Effector memory CD4-positive, alpha-beta T cell (primary cell): ENCODE results near the gene PIN4.

Source experiments
- DNase-seq, 3 donors: peaks; one replicate each; pipeline ENCODE4 v3.0.0-alpha.2; 2020
- H3K27ac ChIP-seq: 2 replicates; pipeline ENCODE4 v1.7.0; 2013; ENCODE audit warnings: mild to moderate bottlenecking, low read length, moderate library complexity; ENCODE audit not compliant: insufficient read depth, poor library complexity, severe bottlenecking
- H3K27me3 ChIP-seq: replicated peaks from 2 replicates; pipeline ENCODE4 v1.7.0; 2013; ENCODE audit warnings: mild to moderate bottlenecking, low read length; ENCODE audit not compliant: insufficient read depth, control insufficient read depth, poor library complexity, severe bottlenecking
- H3K36me3 ChIP-seq: 2 replicates; pipeline ENCODE4 v1.7.0; 2013; ENCODE audit warnings: mild to moderate bottlenecking, low read length, moderate library complexity; ENCODE audit not compliant: control insufficient read depth, insufficient read depth
- H3K4me1 ChIP-seq: 2 replicates; pipeline ENCODE4 v1.7.0; 2013; ENCODE audit warnings: low read length, mild to moderate bottlenecking; ENCODE audit not compliant: control insufficient read depth, insufficient read depth, poor library complexity, severe bottlenecking
- H3K4me3 ChIP-seq: 2 replicates; pipeline ENCODE4 v1.7.0; 2013; ENCODE audit warnings: low read length, low read depth, mild to moderate bottlenecking; ENCODE audit not compliant: insufficient read depth, poor library complexity, severe bottlenecking
- H3K9me3 ChIP-seq: 2 replicates; pipeline ENCODE4 v1.7.0; 2013; ENCODE audit warnings: mild to moderate bottlenecking, low read length, moderate library complexity; ENCODE audit not compliant: control insufficient read depth
- total RNA-seq, 3 donors: gene quantifications; one replicate each; lab custom pipeline; 2026; lab: John Stamatoyannopoulos, UW

The PIN4 gene
- 4.2 to 5.5 (median 5.4) reads per million in 3 donors for total RNA-seq

GRCh38 chrX:72181178-72182125, at the start of gene PIN4:
Gene PIN4 (plus strand): TSS chrX:72181757. CDS start chrX:72181786, 29 bp downstream.
- DNase-seq: peak; percentile 68 to 77 (median 76)
- Histone ChIP-seq H3K27ac (peak within 1 kb of the TSS; percentile 61), H3K27me3 (no peaks in the 10 kb centered on the region), H3K9me3 (no peaks in the 10 kb centered on the region), H3K4me3 (peak within 1 kb of the TSS; percentile 66), H3K4me1 (no peaks in the 10 kb centered on the region), H3K36me3 (no peaks in the 10 kb centered on the region)

DNA sequence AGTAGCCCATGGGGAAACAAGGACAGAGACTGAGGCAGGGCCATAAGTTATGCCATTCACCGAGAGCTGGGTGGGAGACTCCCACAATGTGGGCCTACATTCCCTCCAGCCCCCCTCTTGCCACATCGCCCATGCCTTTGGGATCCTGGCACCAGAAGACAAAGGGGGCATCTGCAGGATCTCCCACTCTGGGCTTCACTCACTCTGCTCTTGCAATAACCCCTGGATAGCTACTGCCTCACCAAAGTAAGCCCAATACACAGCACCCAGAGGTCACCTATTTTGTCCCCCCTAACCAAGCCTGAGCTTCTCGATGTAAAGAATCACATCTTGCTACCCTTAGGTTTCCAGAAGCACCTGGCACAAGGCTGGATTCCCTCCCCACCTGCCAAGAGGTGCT, 49.1 kb upstream of the PIN4 start:
- H3K27me3 ChIP-seq: no peaks in the 10 kb centered on the region
- peak overlapping the region; percentile 29 for H3K4me3 ChIP-seq
- no peak for DNase-seq
- peak overlapping the region; percentile 25 for H3K27ac ChIP-seq
- no peaks in the 10 kb centered on the region for H3K36me3 ChIP-seq
- H3K4me1 ChIP-seq: no peaks in the 10 kb centered on the region
- H3K9me3 ChIP-seq: no peaks in the 10 kb centered on the region

- Histone ChIP-seq H3K27ac (no peak overlapping the region), H3K4me1 (no peaks in the 10 kb centered on the region), H3K9me3 (no peaks in the 10 kb centered on the region), H3K4me3 (no peak overlapping the region), H3K36me3 (peaks cover 3% of the 10 kb centered on the region), H3K27me3 (no peaks in the 10 kb centered on the region)
- DNase-seq: no peak
These were observed 47.6 kb upstream of the PIN4 start for GRCh38 chrX:72133851-72134546.

- H3K27ac ChIP-seq: no peak overlapping the region
- peaks cover 8% of the 10 kb centered on the region for H3K36me3 ChIP-seq
- H3K27me3 ChIP-seq: no peaks in the 10 kb centered on the region
- H3K4me3 ChIP-seq: no peak overlapping the region
- no peak for DNase-seq
- H3K4me1 ChIP-seq: peaks cover 2% of the 10 kb centered on the region
- no peaks in the 10 kb centered on the region for H3K9me3 ChIP-seq
These were observed 43.6 kb upstream of the PIN4 start for GRCh38 chrX:72137846-72138495.

DNA sequence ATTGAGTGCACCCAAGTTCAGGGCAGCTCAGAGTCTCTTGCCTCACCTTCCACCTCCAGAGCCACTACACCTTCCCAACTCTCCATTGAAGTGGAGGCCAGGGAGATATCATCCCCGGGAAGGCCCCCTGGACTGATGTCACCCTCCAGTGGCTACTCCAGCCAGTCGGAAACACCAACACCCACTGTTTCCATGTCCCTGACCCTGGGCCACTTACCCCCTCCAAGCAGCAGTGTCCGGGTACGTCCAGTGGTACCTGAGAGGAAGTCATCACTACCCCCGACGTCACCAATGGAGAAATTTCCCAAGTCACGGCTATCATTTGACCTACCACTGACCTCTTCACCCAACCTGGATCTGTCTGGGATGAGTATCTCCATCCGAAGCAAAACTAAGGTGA, 42.0 kb upstream of the PIN4 start:
- Histone ChIP-seq H3K9me3 (no peaks in the 10 kb centered on the region), H3K4me1 (peaks cover 5% of the 10 kb centered on the region), H3K27ac (no peak overlapping the region), H3K36me3 (peaks cover 8% of the 10 kb centered on the region), H3K4me3 (no peak overlapping the region), H3K27me3 (no peaks in the 10 kb centered on the region)
- no peak for DNase-seq

- peaks cover 5% of the 10 kb centered on the region for H3K4me1 ChIP-seq
- no peak overlapping the region for H3K4me3 ChIP-seq
- H3K9me3 ChIP-seq: no peaks in the 10 kb centered on the region
- H3K27ac ChIP-seq: no peak overlapping the region
- no peak for DNase-seq
- H3K27me3 ChIP-seq: no peaks in the 10 kb centered on the region
- peaks cover 8% of the 10 kb centered on the region for H3K36me3 ChIP-seq
These were observed 40.1 kb upstream of the PIN4 start for GRCh38 chrX:72141372-72142004.

DNA sequence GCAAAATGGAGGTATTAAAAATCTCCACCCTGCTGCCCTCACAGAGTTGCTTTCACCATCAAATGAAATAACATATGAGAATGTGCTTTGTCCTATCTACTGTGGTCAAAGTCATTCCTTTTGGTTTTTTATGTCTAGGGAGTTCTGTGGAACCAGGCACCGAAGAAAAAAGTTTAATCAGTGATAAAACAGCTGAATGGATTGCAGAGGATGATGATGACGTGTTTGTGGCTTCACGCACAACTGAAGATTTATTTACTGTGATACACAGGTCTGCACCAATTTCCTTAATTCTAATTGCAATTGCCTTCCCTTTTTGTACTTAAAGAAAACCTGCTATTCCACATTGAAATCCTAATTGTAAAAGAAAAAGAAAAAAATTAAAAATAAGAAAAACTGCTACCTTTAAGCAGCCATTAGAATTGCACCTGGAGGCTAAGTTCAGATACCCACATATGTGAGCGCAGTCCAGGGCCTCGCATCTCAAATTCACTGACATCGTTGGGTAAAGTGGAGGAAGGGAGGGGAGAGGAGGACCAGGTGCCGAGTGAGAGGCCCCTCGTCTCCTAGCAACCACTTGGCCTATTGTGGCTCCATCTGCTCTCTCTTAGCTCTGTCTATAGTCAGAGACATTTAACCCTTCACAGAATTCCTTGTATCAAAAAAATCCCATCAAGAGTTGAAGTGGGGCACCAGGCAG, 39.3 kb upstream of the PIN4 start:
- H3K27me3 ChIP-seq: no peaks in the 10 kb centered on the region
- H3K9me3 ChIP-seq: no peaks in the 10 kb centered on the region
- peaks cover 8% of the 10 kb centered on the region for H3K36me3 ChIP-seq
- H3K4me1 ChIP-seq: peaks cover 5% of the 10 kb centered on the region
- no peak overlapping the region for H3K4me3 ChIP-seq
- no peak for DNase-seq
- no peak overlapping the region for H3K27ac ChIP-seq

- DNase-seq: no peak
- Histone ChIP-seq H3K4me1 (peaks cover 5% of the 10 kb centered on the region), H3K27ac (no peak overlapping the region), H3K36me3 (peaks cover 8% of the 10 kb centered on the region), H3K27me3 (no peaks in the 10 kb centered on the region), H3K9me3 (no peaks in the 10 kb centered on the region), H3K4me3 (no peak overlapping the region)
These were observed 38.6 kb upstream of the PIN4 start for GRCh38 chrX:72142794-72143608.

DNA sequence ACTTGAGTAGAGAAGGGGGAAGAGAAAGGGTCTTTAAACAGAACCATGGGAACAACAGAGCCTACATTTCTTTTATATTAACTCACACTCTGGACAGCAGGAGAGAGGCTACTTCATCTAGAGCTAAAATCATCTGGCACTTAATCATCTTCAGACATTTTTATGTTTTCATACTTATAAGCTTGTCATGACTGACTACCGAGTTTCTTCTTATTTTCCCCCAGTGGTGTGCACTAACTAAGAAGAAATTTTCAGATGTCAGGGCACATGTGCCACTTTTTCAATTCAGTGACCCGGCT, 38.0 kb upstream of the PIN4 start:
- H3K9me3 ChIP-seq: no peaks in the 10 kb centered on the region
- no peak overlapping the region for H3K4me3 ChIP-seq
- peaks cover 8% of the 10 kb centered on the region for H3K36me3 ChIP-seq
- peaks cover 5% of the 10 kb centered on the region for H3K4me1 ChIP-seq
- H3K27ac ChIP-seq: no peak overlapping the region
- no peak for DNase-seq
- no peaks in the 10 kb centered on the region for H3K27me3 ChIP-seq
